ENCODE results near the gene REC8. TPM values are rescaled to one million over a fixed set of nuclear protein-coding genes. Genes with fewer than 3 reads are reported as not detected.
"Not testable (repeated sequence)": the region's sequence is repeated elsewhere in the genome, so short reads cannot be mapped to it uniquely, and the experiment has no call there.

REC8 gene
- total RNA-seq, 2 donors from 2014 or later = 7.8 to 8.9 TPM

- H3K36me3 ChIP-seq (replicated peaks in 1 of 2; ENCODE audit: insufficient read depth in 1 of 2, low read depth in 2 of 2) = peaks cover 0 to 7% of the 10 kb centered on the region in 2 donors
- no peaks in the 10 kb centered on the region for H3K9me3 ChIP-seq
- H3K27ac ChIP-seq = peak within 1 kb of the TSS; percentile 92 to 98 (median 96)
- intact Hi-C loops (cut with DNase I) = no loop called here
- peaks cover 54% of the 10 kb centered on the region for H3K4me1 ChIP-seq
- 0% methylated on average over 46 to 89 of the region's 89 CpGs for WGBS, 2 donors
- H3K27me3 ChIP-seq = no peaks in the 10 kb centered on the region
- TF ChIP-seq CTCF (IDR thresholded peaks at IDR 0.05) (peak in 2 of 7 experiments; percentile 3 to 6), POLR2A (IDR thresholded peaks at IDR 0.05) (peak; percentile 79 to 88 (median 87))
- ATAC-seq (peak; percentile 96), DNase-seq (peak; percentile 87 to 90 (median 90))
- H3K4me3 ChIP-seq = peak within 1 kb of the TSS; percentile 78 to 87
These were observed 23.5 kb downstream of the REC8 start, which contains the start of gene TM9SF1 for GRCh38 chr14:24195186-24196070. TSS of gene TM9SF1 (minus strand) at chr14:24195441. CDS start at chr14:24195019, 422 bp downstream.

- peak overlapping the region; percentile 92 to 98 (median 96) for H3K27ac ChIP-seq
- no peak for TF ChIP-seq CTCF (IDR thresholded peaks at IDR 0.05)
- H3K36me3 ChIP-seq (replicated peaks in 1 of 2; ENCODE audit: insufficient read depth in 1 of 2, low read depth in 2 of 2) = peaks cover 0 to 7% of the 10 kb centered on the region in 2 donors
- intact Hi-C loops (cut with DNase I) = no loop called here
- whole genome bisulfite sequencing, 2 donors = 12 to 24% methylated on average over 28 to 33 of the region's 33 CpGs
- H3K4me3 ChIP-seq = peak overlapping the region; percentile 78 to 87
- DNase-seq (peak in 1 of 4 donors; percentile 33), ATAC-seq (peak; percentile 30)
- H3K27me3 ChIP-seq = no peaks in the 10 kb centered on the region
- H3K4me1 ChIP-seq = peaks cover 56% of the 10 kb centered on the region
- H3K9me3 ChIP-seq = no peaks in the 10 kb centered on the region
These were observed 24.5 kb downstream of the REC8 start for GRCh38 chr14:24196071-24197055.

- ATAC-seq = no peak
- no peak for TF ChIP-seq CTCF (IDR thresholded peaks at IDR 0.05)
- no peak for TF ChIP-seq POLR2A (IDR thresholded peaks at IDR 0.05)
- WGBS, 2 donors = 36 to 68% methylated on average over 2 of the region's 2 CpGs
- peak overlapping the region in 1 of 2 donors; percentile 87 for H3K4me3 ChIP-seq
- H3K4me1 ChIP-seq = peaks cover 58% of the 10 kb centered on the region
- no peaks in the 10 kb centered on the region for H3K9me3 ChIP-seq
- intact Hi-C loops (cut with DNase I) = no loop called here
- no peak for DNase-seq
- H3K27ac ChIP-seq = peak overlapping the region in 3 of 4 donors; percentile 92 to 98 (median 98)
- no peaks in the 10 kb centered on the region for H3K27me3 ChIP-seq
- H3K36me3 ChIP-seq (replicated peaks in 1 of 2; ENCODE audit: insufficient read depth in 1 of 2, low read depth in 2 of 2) = peaks cover 0 to 5% of the 10 kb centered on the region in 2 donors
These were observed 25.2 kb downstream of the REC8 start for GRCh38 chr14:24197056-24197450.

GRCh38 chr14:24198814-24199524 lies 27.1 kb downstream of the REC8 start:
- Histone ChIP-seq H3K4me3 (no peak overlapping the region), H3K4me1 (peaks cover 42% of the 10 kb centered on the region), H3K27ac (no peak overlapping the region), H3K9me3 (no peaks in the 10 kb centered on the region), H3K27me3 (no peaks in the 10 kb centered on the region), H3K36me3 (replicated peaks in 1 of 2; ENCODE audit: insufficient read depth in 1 of 2, low read depth in 2 of 2) (peaks cover 0 to 3% of the 10 kb centered on the region in 2 donors)
- WGBS, 2 donors = 79 to 87% methylated on average over 7 of the region's 7 CpGs
- DNase-seq (no peak), ATAC-seq (no peak)
- intact Hi-C loops (cut with DNase I) = no loop called here
- TF ChIP-seq CTCF (IDR thresholded peaks at IDR 0.05) (no peak), POLR2A (IDR thresholded peaks at IDR 0.05) (no peak)

GRCh38 chr14:24202538-24202937 lies 30.7 kb downstream of the REC8 start:
- WGBS, 2 donors = 91 to 93% methylated on average over 8 of the region's 8 CpGs
- DNase-seq = not testable (repeated sequence)

GRCh38 chr14:24203249-24203886 lies 31.5 kb downstream of the REC8 start:
- H3K27ac ChIP-seq; H3K9me3 ChIP-seq; ATAC-seq; H3K27me3 ChIP-seq; intact Hi-C loops (cut with DNase I); H3K4me3 ChIP-seq: not testable (repeated sequence)
- DNase-seq = peak in 1 of 4 donors; percentile 6
- Histone ChIP-seq H3K4me1 (peaks cover 14% of the 10 kb centered on the region), H3K36me3 (replicated peaks in 1 of 2; ENCODE audit: insufficient read depth in 1 of 2, low read depth in 2 of 2) (peaks cover 6 to 15% of the 10 kb centered on the region in 2 donors)
- 96 to 97% methylated on average over 16 of the region's 16 CpGs for WGBS, 2 donors

More at GRCh38 chr14:24202538-24202937, 30.7 kb downstream of the REC8 start:
- peaks cover 22% of the 10 kb centered on the region for H3K4me1 ChIP-seq
- peaks cover 6 to 10% of the 10 kb centered on the region in 2 donors for H3K36me3 ChIP-seq (replicated peaks in 1 of 2; ENCODE audit: insufficient read depth in 1 of 2, low read depth in 2 of 2)
- H3K27me3 ChIP-seq; H3K27ac ChIP-seq; ATAC-seq; intact Hi-C loops (cut with DNase I); H3K4me3 ChIP-seq; H3K9me3 ChIP-seq: not testable (repeated sequence)
